HepG2 (cell line): Measurements from ENCODE around the gene UNC119B. TPM values are rescaled to one million over a fixed set of nuclear protein-coding genes. Genes with fewer than 3 reads are reported as not detected.

Source experiments
- AGO2 ChIP-seq: fragments of 200-400 bp; formaldehyde crosslinking; optimal IDR thresholded peaks from 2 replicates; pipeline ENCODE3; 2017; ENCODE audit warnings: mild to moderate bottlenecking, low read depth, low read length, moderate library complexity
- FIP1L1 ChIP-seq: fragments of 200-400 bp; formaldehyde crosslinking; IDR thresholded peaks from 2 replicates; pipeline ENCODE4 v1.6.1; 2018; ENCODE audit warnings: low read depth, mild to moderate bottlenecking, low read length, moderate library complexity, borderline replicate concordance; ENCODE audit not compliant: insufficient read depth
- FOXK1 ChIP-seq: sonication (generic); formaldehyde crosslinking; IDR thresholded peaks from 2 replicates; pipeline ENCODE4 v1.4.0; 2020; ENCODE audit warnings: low read depth, missing genetic modification reagents, borderline replicate concordance
- GMEB1 ChIP-seq: sonication (generic); formaldehyde crosslinking; IDR thresholded peaks from 2 replicates; pipeline ENCODE4 v1.5.1; 2020; ENCODE audit warnings: missing genetic modification reagents, mild to moderate bottlenecking, borderline replicate concordance
- GZF1 ChIP-seq: sonication (generic); formaldehyde crosslinking; IDR thresholded peaks from 2 replicates; pipeline ENCODE4 v1.5.1; 2020; ENCODE audit warnings: mild to moderate bottlenecking, missing genetic modification reagents
- HDAC1 ChIP-seq: sonication (generic); formaldehyde crosslinking; IDR thresholded peaks from 2 replicates; pipeline ENCODE4 v1.5.1; 2020; ENCODE audit warnings: mild to moderate bottlenecking, missing genetic modification reagents
- NFE2L2 ChIP-seq: fragments of 150-350 bp; IDR thresholded peaks from 2 replicates; pipeline ENCODE4 v1.6.1; 2014; ENCODE audit warnings: low read length
- PCBP1 ChIP-seq: fragments of 200-400 bp; formaldehyde crosslinking; IDR thresholded peaks from 2 replicates; pipeline ENCODE4 v1.6.1; 2017; ENCODE audit warnings: mild to moderate bottlenecking, low read depth, low read length, borderline replicate concordance
- POGZ ChIP-seq: sonication (generic); formaldehyde crosslinking; IDR thresholded peaks from 2 replicates; pipeline ENCODE4 v1.4.0; 2020; ENCODE audit warnings: mild to moderate bottlenecking, missing genetic modification reagents
- RBM39 ChIP-seq: fragments of 200-400 bp; formaldehyde crosslinking; IDR thresholded peaks from one replicate; pipeline ENCODE4 v1.6.1; 2018; ENCODE audit warnings: antibody characterized with exemption, mild to moderate bottlenecking, low read depth, low read length; ENCODE audit not compliant: poor library complexity, severe bottlenecking
- SIX4 ChIP-seq: sonication (generic); formaldehyde crosslinking; IDR thresholded peaks from 2 replicates; pipeline ENCODE4 v1.4.0; 2020; ENCODE audit warnings: missing genetic modification reagents
- TCF12 ChIP-seq, 2 experiments: fragments of 450-650 bp in 1 of 2; sonication (generic) in 1 of 2; formaldehyde crosslinking in 1 of 2; IDR thresholded peaks; 2 replicates each; pipeline versions ENCODE4 v1.6.1 to v1.8.0; 2017 to 2022; ENCODE audit warnings: antibody characterized with exemption in 1 of 2, mild to moderate bottlenecking in 1 of 2, missing genetic modification reagents in 1 of 2, moderate library complexity in 1 of 2
- TRAFD1 ChIP-seq: sonication (generic); formaldehyde crosslinking; IDR thresholded peaks from 2 replicates; pipeline ENCODE4 v1.5.1; 2020; ENCODE audit warnings: missing genetic modification reagents, mild to moderate bottlenecking, borderline replicate concordance
- ZFP91 ChIP-seq: sonication (generic); formaldehyde crosslinking; IDR thresholded peaks from 2 replicates; pipeline ENCODE4 v1.9.0; 2022; ENCODE audit warnings: missing genetic modification reagents, mild to moderate bottlenecking, borderline replicate concordance
- ZFX ChIP-seq: sonication (generic); formaldehyde crosslinking; IDR thresholded peaks from 2 replicates; pipeline ENCODE4 v1.4.0; 2020; ENCODE audit warnings: mild to moderate bottlenecking, low read depth, missing genetic modification reagents, moderate library complexity
- ZNF205 ChIP-seq: IDR thresholded peaks from 2 replicates; pipeline ENCODE4 v1.6.1; 2018; ENCODE audit warnings: missing biosample characterization, missing genetic modification reagents
- polyA plus RNA-seq, 8 experiments: library from polyadenylated mRNA; depleted of rRNA in 3 of 8; stranded (reverse) in 7 of 8; unstranded in 1 of 8; fragments of >200 nt; fragmentation: Illumina TruSeq in 4 of 8; extraction: Trizol in 4 of 8; gene quantifications; 2 replicates each; pipeline versions ENCODE4 v1.2.1 to v1.2.3, GENCODE V29; 2011 to 2016; ENCODE audit warnings: low read depth in 4 of 8, missing spikeins in 1 of 8, mixed read lengths in 1 of 8; ENCODE audit not compliant: insufficient read depth in 1 of 8
- total RNA-seq, 5 experiments: library from RNA; depleted of rRNA; stranded (reverse); fragments of >200 nt; fragmentation: Illumina TruSeq; extraction: Trizol; gene quantifications; 2 replicates each; pipeline ENCODE4 v1.2.3, GENCODE V29; 2016; ENCODE audit warnings: low read depth in 1 of 5

The UNC119B gene
- total and polyA plus RNA-seq, 2 of the 13 experiments (the other 11 are each of a cell fraction or from before 2014, with no cell fraction given): 19.6 to 19.7 TPM

- TF ChIP-seq ZFP91 (CRISPR knock-in tag) (peak; percentile 37; the same call in 1 of the 2 replicates), POGZ (CRISPR knock-in tag) (no peak), AGO2 (peak; percentile 66), RBM39 (no peak), FIP1L1 (no peak), GZF1 (CRISPR knock-in tag) (no peak), FOXK1 (CRISPR knock-in tag) (no peak), NFE2L2 (no peak), ZFX (CRISPR knock-in tag) (no peak), TCF12 (IDR thresholded peaks at IDR 0.05) (no peak), TCF12 (CRISPR knock-in tag; IDR thresholded peaks at IDR 0.05) (no peak), SIX4 (CRISPR knock-in tag) (no peak), GMEB1 (no peak), PCBP1 (0 out of 2 replicates have a peak, but pooled peaks have one; percentile 35), HDAC1 (CRISPR knock-in tag) (no peak), ZNF205 (no peak), TRAFD1 (no peak)
Observed at GRCh38 chr12:120710805-120711296, 593 bp downstream of the UNC119B start (continued).
